GM12801 (cell line): ENCODE data around the gene AFF4.

Experiments used
- TF ChIP-seq, protein P1 (sequence below): IDR thresholded peaks from one replicate; pipeline ENCODE4 v1.5.1; 2011; ENCODE audit warnings: control low read depth; ENCODE audit not compliant: insufficient read length; ENCODE audit errors: extremely low read depth

The AFF4 gene

DNA sequence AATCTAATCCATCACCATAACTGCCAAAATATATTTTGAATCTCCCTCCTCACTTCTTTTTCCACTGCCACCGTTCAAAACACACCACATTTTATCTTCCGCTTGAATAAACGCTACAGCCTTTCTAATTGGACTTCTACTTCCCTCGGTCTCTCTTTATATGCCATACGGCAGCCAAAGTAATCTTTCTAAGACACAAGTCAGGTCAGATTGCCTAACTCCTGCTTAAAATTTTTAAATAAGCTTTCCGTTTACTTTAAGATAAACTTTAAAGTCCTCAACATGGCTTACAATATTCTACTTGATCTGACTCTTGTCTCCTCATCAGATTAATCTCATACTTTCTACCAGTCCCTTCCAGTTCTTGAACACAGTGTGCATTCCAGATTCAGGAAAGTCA lies 9.7 kb downstream of the AFF4 start:
- TF ChIP-seq, protein P1, sequence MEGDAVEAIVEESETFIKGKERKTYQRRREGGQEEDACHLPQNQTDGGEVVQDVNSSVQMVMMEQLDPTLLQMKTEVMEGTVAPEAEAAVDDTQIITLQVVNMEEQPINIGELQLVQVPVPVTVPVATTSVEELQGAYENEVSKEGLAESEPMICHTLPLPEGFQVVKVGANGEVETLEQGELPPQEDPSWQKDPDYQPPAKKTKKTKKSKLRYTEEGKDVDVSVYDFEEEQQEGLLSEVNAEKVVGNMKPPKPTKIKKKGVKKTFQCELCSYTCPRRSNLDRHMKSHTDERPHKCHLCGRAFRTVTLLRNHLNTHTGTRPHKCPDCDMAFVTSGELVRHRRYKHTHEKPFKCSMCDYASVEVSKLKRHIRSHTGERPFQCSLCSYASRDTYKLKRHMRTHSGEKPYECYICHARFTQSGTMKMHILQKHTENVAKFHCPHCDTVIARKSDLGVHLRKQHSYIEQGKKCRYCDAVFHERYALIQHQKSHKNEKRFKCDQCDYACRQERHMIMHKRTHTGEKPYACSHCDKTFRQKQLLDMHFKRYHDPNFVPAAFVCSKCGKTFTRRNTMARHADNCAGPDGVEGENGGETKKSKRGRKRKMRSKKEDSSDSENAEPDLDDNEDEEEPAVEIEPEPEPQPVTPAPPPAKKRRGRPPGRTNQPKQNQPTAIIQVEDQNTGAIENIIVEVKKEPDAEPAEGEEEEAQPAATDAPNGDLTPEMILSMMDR = no peak

DNA sequence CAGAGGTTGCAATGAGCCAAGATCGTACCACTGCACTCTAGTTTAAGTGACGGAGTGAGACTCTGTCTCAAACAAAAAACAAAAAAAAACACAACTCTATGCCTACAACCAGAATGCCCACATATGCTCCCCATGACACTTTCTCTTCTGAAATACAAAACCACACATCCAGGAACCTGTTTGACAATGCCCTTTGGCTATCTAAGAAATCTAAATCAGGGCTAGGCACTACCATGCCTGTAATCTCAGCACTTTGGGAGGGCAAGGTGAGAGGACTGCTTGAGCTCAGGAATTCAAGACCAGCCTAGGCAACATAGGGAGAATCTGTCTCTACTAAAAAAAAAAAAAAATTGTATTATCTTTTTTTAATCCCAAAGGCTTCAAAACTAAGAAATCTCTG lies 10.6 kb downstream of the AFF4 start:
- TF ChIP-seq, protein P1 = no peak

DNA sequence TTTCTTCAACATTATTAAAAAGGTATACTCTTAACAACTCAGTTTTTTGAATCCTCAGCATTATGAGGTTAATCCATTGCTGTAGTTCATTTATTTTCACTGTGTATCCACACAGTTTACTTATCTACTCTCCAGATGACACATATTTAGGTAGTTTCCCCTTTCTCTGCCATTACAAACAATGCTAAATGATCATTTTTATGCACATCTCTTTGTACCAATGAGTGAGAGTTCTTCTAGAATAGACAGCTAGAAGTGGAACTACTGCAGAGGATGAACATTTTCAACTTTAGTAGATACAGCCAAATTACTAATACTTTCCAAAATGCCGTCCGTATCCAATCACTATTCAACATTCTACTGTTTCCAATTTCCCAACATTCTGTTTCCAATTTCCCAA lies 11.5 kb downstream of the AFF4 start:
- TF ChIP-seq, protein P1 = no peak

DNA sequence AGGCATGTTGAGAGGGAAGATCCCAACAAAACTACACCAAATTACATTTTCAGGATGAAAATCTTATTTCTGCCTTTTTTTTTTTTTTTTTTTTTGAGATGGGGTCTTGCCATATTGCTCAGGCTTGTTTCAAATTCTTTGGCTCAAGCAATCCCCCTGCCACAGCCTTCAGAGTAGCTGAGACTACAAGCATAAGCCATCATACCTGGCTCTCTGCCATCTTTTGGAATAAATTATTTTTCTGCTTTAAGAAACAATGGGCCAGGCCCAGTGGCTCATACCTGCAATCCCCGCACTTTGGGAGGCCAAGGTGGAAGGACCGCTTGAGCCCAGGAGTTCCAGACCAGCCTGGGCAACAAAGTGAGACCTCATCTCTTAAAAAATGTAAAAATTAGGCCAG lies 14.3 kb downstream of the AFF4 start:
- TF ChIP-seq, protein P1 = no peak

DNA sequence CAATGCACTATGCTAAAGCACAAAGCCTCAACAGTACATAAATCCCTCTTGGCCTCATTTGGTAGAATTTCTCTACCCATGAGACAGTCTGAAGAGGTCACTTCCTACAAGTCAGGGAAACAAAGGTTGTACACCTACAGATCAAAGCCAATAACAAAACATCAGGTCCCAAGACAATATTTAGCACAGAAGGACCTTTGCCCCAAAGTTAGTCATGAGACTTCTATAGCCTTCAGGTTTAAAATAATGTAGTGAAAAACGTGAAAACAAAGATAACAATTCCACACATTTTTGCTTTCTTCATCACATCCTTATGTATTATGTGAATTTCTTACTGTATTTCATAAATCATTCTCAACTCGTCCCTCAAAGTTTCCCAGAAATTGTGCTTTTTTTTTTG lies 15.8 kb downstream of the AFF4 start:
- TF ChIP-seq, protein P1 = no peak

DNA sequence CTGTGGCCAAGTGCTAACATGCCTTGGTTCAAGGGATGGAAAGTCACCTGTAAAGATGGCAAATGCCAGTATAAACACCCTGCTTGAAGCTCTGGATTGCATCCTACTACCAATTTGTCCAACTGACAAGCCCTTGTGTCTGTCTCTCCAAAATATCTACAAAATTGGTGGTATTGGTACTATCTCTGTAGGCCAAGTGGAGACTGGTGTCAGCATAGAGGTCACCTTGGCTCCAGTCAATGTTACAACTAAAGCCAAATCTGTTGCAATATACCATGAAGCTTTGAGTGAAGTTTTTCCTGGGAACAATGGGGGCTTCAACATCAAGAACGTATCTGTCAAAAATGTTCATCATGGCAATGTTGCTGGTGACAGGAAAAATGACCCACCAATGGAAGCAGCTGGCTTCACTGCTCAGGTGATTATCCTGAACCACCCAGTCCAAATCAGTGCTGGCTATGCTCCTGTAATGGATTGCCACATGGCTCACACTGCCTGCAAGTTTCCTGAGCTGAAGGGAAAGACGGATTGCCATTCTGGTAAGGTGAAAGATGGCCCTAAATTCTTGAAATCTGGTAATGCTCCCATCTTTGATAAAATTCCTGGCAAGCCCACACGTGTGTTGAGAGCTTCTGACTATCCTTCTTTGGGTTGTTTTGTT lies 19.9 kb downstream of the AFF4 start:
- TF ChIP-seq, protein P1 = no peak

DNA sequence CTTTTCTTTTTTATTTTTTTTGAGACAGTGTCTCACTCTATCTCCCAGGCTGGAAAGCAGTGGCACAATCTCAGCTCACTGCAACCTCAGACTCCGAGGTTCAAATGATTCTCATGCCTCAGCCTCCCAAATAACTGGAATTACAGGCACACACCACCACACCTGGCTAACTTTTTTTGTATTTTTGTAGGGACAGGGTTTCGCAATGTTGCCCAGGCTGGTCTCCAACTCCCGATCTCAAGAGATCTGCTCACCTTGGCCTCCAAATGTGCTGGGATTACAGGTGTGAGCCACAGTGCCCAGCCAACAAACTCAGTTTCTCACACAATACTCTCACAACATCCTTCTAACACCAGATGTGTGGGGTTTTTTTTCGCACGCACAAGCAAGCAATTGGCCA lies 22.1 kb downstream of the AFF4 start:
- TF ChIP-seq, protein P1 = no peak
